Fibroblast of mammary gland (primary cell): Measurements from ENCODE around the gene LAPTM5.
"Not testable (repeated sequence)": the region's sequence is repeated elsewhere in the genome, so short reads cannot be mapped to it uniquely, and the experiment has no call there.

Source experiments
- DNase-seq: peaks from one replicate; pipeline ENCODE4 v3.0.0-alpha.2; 2010; ENCODE audit warnings: low read depth
- H3K4me3 ChIP-seq: 2 replicates; pipeline ENCODE4 v1.5.1; 2011; ENCODE audit warnings: low read depth, mild to moderate bottlenecking, low read length, moderate library complexity; ENCODE audit not compliant: control insufficient read depth
- TF ChIP-seq, protein P1 (sequence below): conservative IDR thresholded peaks from 2 replicates; pipeline ENCODE4 v1.5.1; 2011; ENCODE audit warnings: low read depth, low read length, inconsistent platforms; ENCODE audit not compliant: control insufficient read depth, insufficient read depth

The LAPTM5 gene

DNA sequence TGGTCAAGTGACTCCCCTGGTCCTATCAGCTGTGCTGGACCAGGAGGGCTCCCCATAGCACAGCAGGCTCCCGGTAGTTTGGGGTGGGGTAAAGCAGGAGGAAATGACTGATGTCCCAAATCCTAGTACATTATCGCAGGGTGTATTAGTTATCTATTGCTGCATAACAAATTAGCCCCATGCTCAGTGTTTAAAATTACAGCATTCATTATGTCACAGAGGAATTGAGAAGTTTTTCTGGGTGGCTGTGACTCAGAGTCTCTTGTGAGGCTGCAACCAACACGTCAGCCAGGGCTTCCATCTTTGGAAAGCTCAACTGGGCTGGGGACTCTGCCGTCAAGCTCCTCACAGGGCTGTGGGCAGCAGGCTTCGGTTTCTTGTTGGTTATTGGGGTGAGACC lies 34.3 kb upstream of the LAPTM5 start:
- DNase-seq: no peak
- no peak overlapping the region for H3K4me3 ChIP-seq
- TF ChIP-seq, protein P1, sequence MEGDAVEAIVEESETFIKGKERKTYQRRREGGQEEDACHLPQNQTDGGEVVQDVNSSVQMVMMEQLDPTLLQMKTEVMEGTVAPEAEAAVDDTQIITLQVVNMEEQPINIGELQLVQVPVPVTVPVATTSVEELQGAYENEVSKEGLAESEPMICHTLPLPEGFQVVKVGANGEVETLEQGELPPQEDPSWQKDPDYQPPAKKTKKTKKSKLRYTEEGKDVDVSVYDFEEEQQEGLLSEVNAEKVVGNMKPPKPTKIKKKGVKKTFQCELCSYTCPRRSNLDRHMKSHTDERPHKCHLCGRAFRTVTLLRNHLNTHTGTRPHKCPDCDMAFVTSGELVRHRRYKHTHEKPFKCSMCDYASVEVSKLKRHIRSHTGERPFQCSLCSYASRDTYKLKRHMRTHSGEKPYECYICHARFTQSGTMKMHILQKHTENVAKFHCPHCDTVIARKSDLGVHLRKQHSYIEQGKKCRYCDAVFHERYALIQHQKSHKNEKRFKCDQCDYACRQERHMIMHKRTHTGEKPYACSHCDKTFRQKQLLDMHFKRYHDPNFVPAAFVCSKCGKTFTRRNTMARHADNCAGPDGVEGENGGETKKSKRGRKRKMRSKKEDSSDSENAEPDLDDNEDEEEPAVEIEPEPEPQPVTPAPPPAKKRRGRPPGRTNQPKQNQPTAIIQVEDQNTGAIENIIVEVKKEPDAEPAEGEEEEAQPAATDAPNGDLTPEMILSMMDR: no peak

DNA sequence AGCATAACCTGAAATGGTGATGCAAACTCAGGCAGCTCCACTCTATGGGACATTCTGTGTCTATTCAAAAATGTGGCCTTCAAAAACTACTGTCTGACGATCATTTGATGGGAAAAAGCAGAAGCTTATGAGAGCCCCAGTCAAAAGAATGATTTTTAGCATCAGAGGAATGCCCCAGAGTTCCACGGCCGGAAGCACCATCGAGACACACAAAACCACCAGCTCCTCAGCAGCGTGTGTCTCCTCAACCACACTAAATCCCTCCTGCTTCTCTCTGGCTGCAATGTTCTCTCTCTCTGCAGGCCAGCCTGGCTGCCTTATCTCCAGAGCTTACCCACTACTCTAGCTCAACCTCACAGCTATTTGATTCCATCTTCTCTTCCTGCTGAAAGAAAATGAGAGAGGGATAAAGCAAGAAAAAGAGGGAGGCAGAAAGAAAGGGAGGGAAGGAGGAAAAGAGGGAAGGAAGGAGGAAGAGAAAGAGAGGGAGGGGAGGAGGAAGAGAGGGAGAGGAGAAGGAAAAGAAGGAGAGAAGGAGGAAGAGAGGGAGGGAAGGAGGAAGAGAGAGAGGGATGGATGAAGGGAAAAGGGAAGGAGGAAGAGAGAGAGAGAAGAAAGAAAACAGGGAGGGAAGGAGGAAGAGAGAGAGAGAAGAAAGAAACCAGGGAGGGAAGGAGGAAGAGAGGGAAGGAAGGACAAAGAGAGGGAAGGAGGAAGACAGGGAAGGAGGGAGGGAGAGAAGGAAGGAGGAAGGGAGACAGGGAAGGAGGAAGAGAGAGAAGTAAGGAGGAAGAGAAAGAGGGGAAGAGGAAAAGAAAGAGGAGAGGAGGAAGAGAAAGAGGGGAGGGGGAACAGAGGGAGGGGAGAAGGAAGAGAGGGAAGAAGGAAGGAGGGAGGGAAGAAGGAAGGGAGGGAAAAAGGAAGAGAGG lies 33.5 kb upstream of the LAPTM5 start:
- no peak overlapping the region for H3K4me3 ChIP-seq
- DNase-seq: no peak
- TF ChIP-seq, protein P1: no peak

DNA sequence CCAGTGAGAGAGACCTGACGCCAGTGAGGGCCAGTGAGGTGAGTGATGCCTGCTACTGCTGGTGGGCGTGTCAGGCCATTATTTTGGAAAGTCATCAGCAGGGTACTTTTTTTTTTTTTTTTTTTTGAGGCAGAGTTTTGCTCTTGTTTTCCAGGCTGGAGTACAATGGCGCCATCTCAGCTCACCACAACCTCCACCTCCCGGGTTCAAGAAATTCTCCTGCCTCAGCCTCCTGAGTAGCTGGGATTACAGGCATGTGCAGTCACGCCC lies 32.6 kb upstream of the LAPTM5 start:
- H3K4me3 ChIP-seq, DNase-seq: not testable (repeated sequence)

DNA sequence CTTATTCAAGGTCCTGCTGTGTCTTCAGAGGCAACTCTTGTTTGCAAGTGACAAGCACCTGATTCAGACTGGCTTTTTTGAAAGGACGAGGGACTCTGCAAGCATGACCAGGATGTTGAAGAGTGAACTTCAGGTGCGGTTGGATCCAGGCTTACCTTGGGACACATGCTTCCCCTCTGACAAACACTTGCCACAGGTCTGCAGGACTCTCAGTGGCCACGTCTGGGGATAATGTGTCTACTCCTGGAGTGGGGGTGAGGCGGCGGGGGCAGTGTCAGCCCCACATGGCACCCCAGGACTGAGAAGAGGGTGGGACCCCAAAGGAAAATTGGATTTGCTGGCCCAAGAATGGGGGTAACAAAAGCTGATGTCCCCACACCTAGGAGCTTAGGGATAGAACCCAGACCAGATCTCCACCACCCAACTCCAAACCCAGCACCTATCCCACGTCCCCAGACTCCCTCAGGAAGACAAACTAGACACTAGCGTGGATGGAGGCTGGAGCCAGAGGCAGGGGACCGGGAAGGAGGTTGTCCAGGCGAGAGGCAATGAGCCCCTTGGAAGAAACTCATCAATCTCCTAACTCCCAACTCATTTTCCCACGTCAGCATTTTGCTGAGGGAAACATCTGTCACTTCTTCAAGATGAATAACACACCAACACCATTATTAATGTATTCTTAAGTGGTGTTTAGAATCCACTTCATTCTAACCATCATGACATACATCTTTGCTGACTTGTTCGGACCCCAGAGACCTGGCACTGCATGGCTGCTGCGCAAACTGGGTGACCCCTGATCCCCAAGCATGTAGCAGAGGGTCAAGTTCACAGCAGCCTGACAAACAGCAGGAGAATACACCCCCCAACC lies 32.0 kb upstream of the LAPTM5 start:
- H3K4me3 ChIP-seq: no peak overlapping the region
- TF ChIP-seq, protein P1: no peak
- DNase-seq: no peak

DNA sequence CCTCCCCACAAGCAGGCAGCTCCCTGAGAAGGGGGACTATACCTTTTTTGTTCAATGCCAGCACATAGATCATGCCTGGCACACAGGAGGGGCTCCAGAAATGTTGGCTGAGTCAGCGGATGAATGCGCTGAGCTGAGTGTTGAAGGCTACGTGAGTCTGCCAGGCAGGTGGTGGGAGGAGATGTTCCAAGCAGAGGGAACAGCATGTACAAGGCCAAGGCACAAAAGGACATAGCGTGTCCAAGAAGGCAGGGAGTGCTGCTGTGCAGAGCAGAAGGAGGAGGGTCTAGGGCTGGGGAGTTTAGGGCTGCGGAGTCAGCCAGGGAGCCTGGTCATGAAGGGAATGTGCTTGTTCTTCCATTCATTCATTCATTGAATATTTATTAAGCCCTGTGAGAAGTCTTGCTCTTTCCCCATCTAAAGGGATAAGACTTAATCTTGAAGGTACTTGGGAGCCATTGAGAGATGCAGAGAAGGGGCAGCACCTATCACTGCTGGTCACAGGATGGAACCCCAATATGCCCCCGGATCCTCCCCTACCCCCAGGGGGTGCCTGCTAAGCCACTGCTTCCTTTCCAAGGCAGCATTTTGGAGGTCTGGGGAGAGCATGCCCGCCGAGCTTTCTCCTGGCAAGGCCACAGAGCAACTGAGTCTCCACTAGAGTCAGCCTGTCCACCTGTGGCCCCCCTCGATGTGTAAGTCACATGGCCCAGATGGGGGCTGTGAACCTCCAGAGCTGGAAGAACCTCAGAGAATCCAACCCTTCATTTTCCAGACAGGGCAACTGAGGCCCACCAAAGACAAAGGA lies 31.2 kb upstream of the LAPTM5 start:
- H3K4me3 ChIP-seq: no peak overlapping the region
- DNase-seq: peak; percentile 51
- TF ChIP-seq, protein P1: no peak

DNA sequence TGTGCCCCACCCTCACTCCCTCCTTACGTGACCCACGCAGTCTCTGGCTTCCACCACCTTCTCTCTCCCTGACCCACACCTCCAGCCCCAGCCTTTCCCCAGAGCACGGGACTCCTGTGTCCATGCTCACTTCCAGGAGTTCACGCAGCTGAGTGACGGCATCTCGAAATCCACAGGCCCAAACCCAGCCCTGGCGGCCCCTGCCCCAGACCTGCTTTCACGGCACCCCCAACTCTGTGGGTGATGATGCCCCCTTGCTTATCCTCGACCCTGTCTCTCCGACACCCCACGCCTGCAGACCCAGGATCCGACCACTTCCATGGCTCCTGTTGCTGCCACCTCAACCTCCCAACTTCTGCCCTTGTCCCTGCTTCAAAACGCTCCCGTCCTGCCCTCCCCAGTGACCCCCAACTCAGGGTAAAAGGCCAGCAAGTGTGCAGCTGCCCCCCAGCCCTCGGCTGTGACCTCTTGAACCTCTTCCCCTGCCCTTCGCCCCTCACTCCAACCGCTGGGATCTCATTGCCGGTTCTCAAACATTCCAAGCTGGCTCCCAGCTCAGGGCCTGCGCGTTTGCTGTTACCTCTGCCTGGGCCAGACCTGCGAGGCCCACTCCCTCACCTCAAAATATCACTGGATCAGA lies 30.4 kb upstream of the LAPTM5 start:
- no peak for DNase-seq
- TF ChIP-seq, protein P1: no peak
- H3K4me3 ChIP-seq: no peak overlapping the region
